Karpas-422 (cell line): Measurements from ENCODE around the gene FSIP1. TPM values are rescaled to one million over a fixed set of nuclear protein-coding genes. Genes with fewer than 3 reads are reported as not detected.
A peak's percentile ranks its signal among the peaks of the same experiment; 100 is the strongest.

ENCODE experiments used
- DNase-seq: peaks from one replicate; pipeline ENCODE4 v3.0.0-alpha.2; 2015
- H2AFZ ChIP-seq: fragments of 200-600 bp; sonication (generic); 2 replicates; pipeline ENCODE4 v1.6.1; 2014; ENCODE audit warnings: antibody characterized with exemption, low read length, mixed read lengths
- H3K27ac ChIP-seq: fragments of 200-600 bp; sonication (generic); 2 replicates; pipeline ENCODE4 v1.5.1; 2014; ENCODE audit warnings: mild to moderate bottlenecking, low read length, moderate library complexity
- H3K27me3 ChIP-seq: fragments of 200-600 bp; sonication (generic); 2 replicates; pipeline ENCODE4 v1.6.1; 2014; ENCODE audit warnings: low read length, mixed read lengths
- H3K36me3 ChIP-seq: fragments of 200-600 bp; sonication (generic); 2 replicates; pipeline ENCODE4 v1.6.1; 2014; ENCODE audit warnings: low read length, mixed read lengths; ENCODE audit not compliant: insufficient read depth
- H3K4me1 ChIP-seq: fragments of 200-600 bp; sonication (generic); 2 replicates; pipeline ENCODE4 v1.6.1; 2014; ENCODE audit warnings: mild to moderate bottlenecking, low read length, mixed read lengths
- H3K4me2 ChIP-seq: fragments of 200-600 bp; sonication (generic); 2 replicates; pipeline ENCODE4 v1.6.1; 2014; ENCODE audit warnings: low read length, low read depth, mild to moderate bottlenecking; ENCODE audit not compliant: poor library complexity, severe bottlenecking
- H3K4me3 ChIP-seq: fragments of 200-600 bp; sonication (generic); 2 replicates; pipeline ENCODE4 v1.5.1; 2014; ENCODE audit warnings: mild to moderate bottlenecking, antibody characterized with exemption, low read length, mixed read lengths
- H3K79me2 ChIP-seq: fragments of 200-600 bp; sonication (generic); 2 replicates; pipeline ENCODE4 v1.6.1; 2014; ENCODE audit warnings: mild to moderate bottlenecking, low read length, mixed read lengths
- H3K9ac ChIP-seq: fragments of 200-600 bp; sonication (generic); 2 replicates; pipeline ENCODE4 v1.6.0; 2014; ENCODE audit warnings: low read length
- H3K9me2 ChIP-seq: fragments of 200-600 bp; sonication (generic), shearing (Covaris generic); replicated peaks from 2 replicates; pipeline ENCODE4 v1.6.0; 2014; ENCODE audit warnings: mild to moderate bottlenecking, low read length, moderate library complexity; ENCODE audit not compliant: insufficient read depth
- H3K9me3 ChIP-seq: fragments of 300-700, 200-600 bp; sonication (generic); 2 replicates; pipeline ENCODE4 v1.6.1; 2014; ENCODE audit warnings: low read length, mixed read lengths
- H4K20me1 ChIP-seq: fragments of 200-600 bp; sonication (generic); 2 replicates; pipeline ENCODE4 v1.6.1; 2014; ENCODE audit warnings: mild to moderate bottlenecking, antibody characterized with exemption, low read length, low read depth; ENCODE audit not compliant: insufficient read depth
- total RNA-seq: library from RNA; depleted of rRNA; stranded (reverse); fragments of >200 nt; shearing (Covaris generic); gene quantifications from 2 replicates; pipeline ENCODE4 v1.2.3, GENCODE V29; 2014; ENCODE audit warnings: low replicate concordance

FSIP1 gene
- total RNA-seq, 1 experiment from 2014 or later = 0.07 TPM

DNA sequence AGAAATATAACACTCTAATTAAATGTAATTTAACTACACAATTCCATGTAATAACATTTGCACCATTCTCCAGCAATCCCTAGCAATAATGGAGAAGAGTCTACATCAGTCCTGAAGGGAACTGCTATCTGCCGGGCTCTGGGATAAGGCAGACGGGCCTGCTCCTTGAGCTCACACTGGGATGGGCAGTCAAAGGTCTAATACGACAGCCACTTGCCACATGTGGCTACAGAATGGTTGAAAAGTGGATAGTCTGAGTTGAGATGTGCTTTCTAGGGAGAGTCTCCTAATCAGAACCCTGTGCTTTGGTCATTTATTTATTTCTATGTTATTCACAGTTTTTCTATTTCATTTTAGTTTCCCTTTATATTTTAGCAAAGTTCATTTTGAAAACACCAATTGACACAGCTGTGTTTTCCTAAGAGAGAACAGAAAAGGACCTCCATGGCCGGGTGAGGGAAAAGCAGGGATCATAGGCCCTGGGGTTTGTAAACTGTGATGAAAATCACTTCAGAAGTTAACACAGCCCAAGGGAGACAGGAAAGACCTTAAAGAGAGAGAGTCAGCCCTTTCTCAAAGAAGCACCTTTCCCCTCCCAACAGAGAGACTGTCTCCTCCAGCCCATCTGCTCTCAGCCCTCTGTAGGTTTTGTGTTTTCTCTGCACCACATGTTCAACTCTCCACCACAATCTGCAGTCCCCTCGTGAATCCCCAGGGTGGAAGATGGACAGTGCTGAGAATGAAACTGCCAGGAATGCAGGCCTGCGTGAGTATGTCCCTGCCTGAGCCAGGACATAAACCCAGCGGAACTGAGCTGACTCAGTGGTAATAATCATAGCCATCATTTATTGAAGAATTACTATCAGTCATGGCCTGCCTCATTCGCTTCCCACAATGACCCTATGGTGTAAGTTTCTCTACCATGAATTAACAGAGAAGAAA is 11.6 kb downstream of the FSIP1 start:
- no peaks in the 10 kb centered on the region for H3K79me2 ChIP-seq
- no peak overlapping the region for H2AFZ ChIP-seq
- no peaks in the 10 kb centered on the region for H3K4me1 ChIP-seq
- no peaks in the 10 kb centered on the region for H3K9me3 ChIP-seq
- no peaks in the 10 kb centered on the region for H3K27me3 ChIP-seq
- H3K4me3 ChIP-seq = no peak overlapping the region
- H3K9me2 ChIP-seq = no peaks in the 10 kb centered on the region
- no peak for DNase-seq
- H3K9ac ChIP-seq = no peak overlapping the region
- no peak overlapping the region for H3K27ac ChIP-seq
- no peak overlapping the region for H3K4me2 ChIP-seq
- no peaks in the 10 kb centered on the region for H3K36me3 ChIP-seq
- H4K20me1 ChIP-seq = no peaks in the 10 kb centered on the region

DNA sequence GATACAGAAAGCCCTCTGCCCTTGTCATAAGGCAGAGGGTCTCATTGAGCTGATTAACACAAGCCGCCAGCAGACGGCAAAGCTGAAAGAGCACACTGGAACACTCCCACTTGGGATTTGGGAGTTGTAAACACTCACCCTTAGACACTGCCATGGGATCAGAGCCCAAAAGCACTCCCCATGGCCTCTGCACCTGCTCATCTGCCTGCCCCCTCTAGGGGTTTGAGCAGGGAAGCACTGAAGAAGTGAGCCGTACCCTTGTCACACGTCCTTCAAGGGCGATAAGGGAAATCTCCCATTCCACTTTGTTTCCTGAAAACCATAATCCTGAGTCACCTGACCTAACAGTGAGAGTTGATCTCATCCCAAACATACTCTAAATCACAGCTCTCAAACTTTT is 14.7 kb downstream of the FSIP1 start:
- DNase-seq = no peak
- H3K9ac ChIP-seq = no peak overlapping the region
- no peaks in the 10 kb centered on the region for H3K27me3 ChIP-seq
- no peak overlapping the region for H2AFZ ChIP-seq
- no peak overlapping the region for H3K4me2 ChIP-seq
- H3K9me3 ChIP-seq = no peaks in the 10 kb centered on the region
- H4K20me1 ChIP-seq = no peaks in the 10 kb centered on the region
- no peaks in the 10 kb centered on the region for H3K79me2 ChIP-seq
- no peaks in the 10 kb centered on the region for H3K4me1 ChIP-seq
- no peak overlapping the region for H3K27ac ChIP-seq
- H3K9me2 ChIP-seq = no peaks in the 10 kb centered on the region
- H3K4me3 ChIP-seq = no peak overlapping the region
- H3K36me3 ChIP-seq = no peaks in the 10 kb centered on the region

DNA sequence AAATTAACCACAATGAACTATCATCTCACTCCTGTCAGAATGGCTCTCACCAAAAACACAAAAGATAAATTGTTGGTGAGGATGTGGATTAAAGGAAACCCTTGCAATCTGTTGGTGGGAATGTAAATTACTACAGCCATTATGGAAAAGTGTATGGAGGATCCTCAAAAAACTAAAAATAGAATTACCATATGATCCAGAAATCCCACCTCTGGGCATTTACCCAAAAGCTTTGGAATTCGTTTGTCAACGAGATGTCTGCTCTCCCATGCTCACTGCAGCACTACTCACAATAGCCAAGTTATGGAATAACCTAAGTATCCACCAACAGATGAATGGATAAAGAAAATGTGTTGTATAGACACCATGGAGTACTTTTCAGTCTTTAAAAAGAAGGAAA is 21.6 kb downstream of the FSIP1 start:
- Histone ChIP-seq H3K4me1 (no peaks in the 10 kb centered on the region), H3K9me2 (no peaks in the 10 kb centered on the region), H3K4me2 (no peak overlapping the region), H3K4me3 (no peak overlapping the region), H3K9ac (no peak overlapping the region), H3K27me3 (no peaks in the 10 kb centered on the region), H2AFZ (no peak overlapping the region), H3K27ac (no peak overlapping the region), H3K9me3 (no peaks in the 10 kb centered on the region), H4K20me1 (no peaks in the 10 kb centered on the region), H3K36me3 (no peaks in the 10 kb centered on the region), H3K79me2 (no peaks in the 10 kb centered on the region)
- DNase-seq = peak; percentile 10

DNA sequence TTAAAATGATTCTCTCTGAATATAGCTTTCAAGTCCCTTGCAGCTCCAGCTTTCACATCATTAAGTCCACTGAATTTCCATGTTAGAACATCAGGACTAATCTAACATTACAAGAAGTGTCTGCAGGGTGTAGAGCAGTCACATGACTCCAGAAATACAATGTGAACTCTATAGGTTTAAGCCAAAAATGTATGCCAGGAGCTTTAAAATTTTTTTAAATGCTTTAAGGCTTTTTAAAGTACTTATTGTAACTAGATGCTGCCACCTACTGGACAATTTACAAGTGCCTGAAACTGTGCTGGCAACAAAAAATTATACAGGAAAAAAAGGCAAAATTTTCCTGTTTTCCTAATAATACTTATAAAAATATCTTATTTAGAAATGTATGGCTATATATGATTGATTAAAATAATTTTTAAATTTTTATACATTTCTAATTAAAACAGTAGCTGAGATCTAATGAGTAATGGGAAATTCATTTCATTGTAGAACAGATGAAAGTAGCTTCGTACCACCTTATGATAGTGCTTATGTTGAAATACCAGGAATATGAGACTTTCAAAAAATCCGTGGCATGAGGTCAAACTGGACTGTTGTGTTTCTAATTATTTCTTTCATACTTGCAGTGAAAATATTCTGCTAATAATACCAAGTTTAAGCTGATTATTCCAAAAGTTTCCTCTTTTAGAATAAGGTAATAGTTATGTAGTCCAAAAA is 25.7 kb downstream of the FSIP1 start:
- no peaks in the 10 kb centered on the region for H4K20me1 ChIP-seq
- H3K9me2 ChIP-seq = no peaks in the 10 kb centered on the region
- no peak overlapping the region for H3K9ac ChIP-seq
- H3K79me2 ChIP-seq = no peaks in the 10 kb centered on the region
- peak; percentile 81 for DNase-seq
- H3K36me3 ChIP-seq = no peaks in the 10 kb centered on the region
- H2AFZ ChIP-seq = no peak overlapping the region
- no peak overlapping the region for H3K27ac ChIP-seq
- no peaks in the 10 kb centered on the region for H3K27me3 ChIP-seq
- H3K4me3 ChIP-seq = no peak overlapping the region
- H3K9me3 ChIP-seq = no peaks in the 10 kb centered on the region
- no peak overlapping the region for H3K4me2 ChIP-seq
- no peaks in the 10 kb centered on the region for H3K4me1 ChIP-seq

DNA sequence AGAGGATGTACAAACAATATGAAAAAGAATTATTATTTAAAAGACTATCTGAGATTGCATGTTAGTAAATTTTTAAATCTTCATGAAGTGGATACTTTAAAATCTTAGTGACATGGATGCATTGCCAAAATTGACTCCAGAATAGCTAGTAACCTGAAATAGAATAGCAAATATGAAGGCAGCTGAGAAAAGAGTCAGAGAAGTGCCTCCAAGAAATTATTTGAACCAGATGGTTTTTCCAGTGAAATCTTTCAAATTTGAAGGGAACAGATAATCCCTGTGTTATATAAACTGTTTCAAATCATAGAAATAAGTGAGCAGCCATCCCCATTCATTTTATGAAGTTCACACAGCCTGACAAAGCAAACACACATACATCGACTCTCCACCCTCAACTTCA is 29.6 kb downstream of the FSIP1 start:
- no peak overlapping the region for H2AFZ ChIP-seq
- DNase-seq = no peak

DNA sequence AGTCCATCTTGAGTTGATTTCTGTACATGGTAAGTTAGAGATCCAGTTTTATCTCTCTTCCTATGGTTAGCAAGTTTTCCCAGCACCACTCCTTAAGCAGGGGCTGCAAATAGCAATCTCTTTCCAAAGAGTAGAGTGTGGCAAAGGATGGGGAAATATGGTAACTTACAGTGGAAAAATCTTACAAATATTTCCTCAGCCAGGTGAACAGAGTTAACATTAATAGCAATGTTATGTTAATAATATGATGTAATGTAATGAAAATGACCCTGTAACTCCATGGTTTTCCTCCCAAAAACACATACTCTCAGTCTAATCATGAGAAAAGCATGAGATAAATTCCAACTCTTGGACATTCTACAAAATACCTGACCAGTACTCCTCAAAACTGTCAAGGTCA is 30.4 kb downstream of the FSIP1 start:
- Histone ChIP-seq H2AFZ (no peak overlapping the region), H3K4me2 (no peak overlapping the region), H3K9ac (no peak overlapping the region), H4K20me1 (no peaks in the 10 kb centered on the region), H3K9me2 (no peaks in the 10 kb centered on the region), H3K27me3 (no peaks in the 10 kb centered on the region), H3K4me1 (no peaks in the 10 kb centered on the region), H3K36me3 (no peaks in the 10 kb centered on the region), H3K27ac (no peak overlapping the region), H3K4me3 (no peak overlapping the region), H3K79me2 (no peaks in the 10 kb centered on the region), H3K9me3 (no peaks in the 10 kb centered on the region)
- DNase-seq = no peak

More for the DNA sequence above, 29.6 kb downstream of the FSIP1 start:
- no peak overlapping the region for H3K9ac ChIP-seq
- no peaks in the 10 kb centered on the region for H3K27me3 ChIP-seq
- no peak overlapping the region for H3K4me2 ChIP-seq
- no peaks in the 10 kb centered on the region for H3K4me1 ChIP-seq
- H4K20me1 ChIP-seq = no peaks in the 10 kb centered on the region
- no peaks in the 10 kb centered on the region for H3K9me2 ChIP-seq
- no peaks in the 10 kb centered on the region for H3K79me2 ChIP-seq
- H3K9me3 ChIP-seq = no peaks in the 10 kb centered on the region
- H3K36me3 ChIP-seq = no peaks in the 10 kb centered on the region
- no peak overlapping the region for H3K27ac ChIP-seq
- H3K4me3 ChIP-seq = no peak overlapping the region

DNA sequence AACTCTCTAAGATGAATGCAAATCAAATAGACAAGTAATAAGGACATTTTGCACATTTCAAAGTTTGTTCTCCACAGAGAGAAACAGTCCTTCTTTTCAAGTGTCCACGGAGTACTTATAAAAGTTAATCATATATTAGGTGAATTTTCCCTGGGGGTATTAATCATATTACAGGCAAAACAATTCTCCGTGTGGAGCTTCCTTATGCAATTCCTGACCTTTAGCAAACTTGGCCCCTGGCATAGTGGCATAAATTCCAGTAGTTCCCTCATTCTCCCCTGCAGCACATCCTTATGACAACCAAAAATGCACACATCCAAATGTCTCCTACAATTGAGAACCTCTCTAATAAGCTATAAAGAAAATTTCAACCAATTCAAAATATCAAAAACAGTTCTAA is 34.4 kb downstream of the FSIP1 start:
- H3K27ac ChIP-seq = no peak overlapping the region
- no peaks in the 10 kb centered on the region for H3K79me2 ChIP-seq
- no peak overlapping the region for H2AFZ ChIP-seq
- no peak overlapping the region for H3K4me3 ChIP-seq
- H3K9me3 ChIP-seq = no peaks in the 10 kb centered on the region
- H3K27me3 ChIP-seq = no peaks in the 10 kb centered on the region
- H3K9ac ChIP-seq = no peak overlapping the region
- H3K4me1 ChIP-seq = no peaks in the 10 kb centered on the region
- no peak for DNase-seq
- H3K9me2 ChIP-seq = no peaks in the 10 kb centered on the region
- no peaks in the 10 kb centered on the region for H4K20me1 ChIP-seq
- H3K36me3 ChIP-seq = no peaks in the 10 kb centered on the region
- H3K4me2 ChIP-seq = no peak overlapping the region

DNA sequence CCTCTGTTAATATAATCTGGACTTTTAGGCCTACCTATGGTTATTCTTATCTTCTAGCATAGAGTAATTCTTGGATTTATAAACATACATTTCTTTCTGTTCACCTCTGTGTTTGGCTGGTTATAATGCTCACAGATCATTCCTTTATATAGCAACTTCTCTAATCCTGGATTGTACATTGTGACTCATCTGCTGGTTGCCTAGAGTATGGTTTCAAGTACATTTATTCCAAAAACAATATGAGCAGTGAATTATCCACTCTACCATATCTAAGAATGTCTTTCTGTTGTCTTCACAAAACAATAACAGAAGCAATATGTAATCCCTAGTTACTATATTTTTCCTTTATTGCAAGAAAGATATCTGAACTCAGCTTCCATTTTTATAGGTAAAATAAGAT is 35.3 kb downstream of the FSIP1 start:
- Histone ChIP-seq H3K4me3 (no peak overlapping the region), H4K20me1 (no peaks in the 10 kb centered on the region), H3K9me3 (no peaks in the 10 kb centered on the region), H3K27me3 (no peaks in the 10 kb centered on the region), H3K4me2 (no peak overlapping the region), H2AFZ (no peak overlapping the region), H3K9me2 (no peaks in the 10 kb centered on the region), H3K9ac (no peak overlapping the region), H3K4me1 (no peaks in the 10 kb centered on the region), H3K27ac (no peak overlapping the region), H3K79me2 (no peaks in the 10 kb centered on the region), H3K36me3 (no peaks in the 10 kb centered on the region)
- no peak for DNase-seq
